HG03139 (cell line): Measurements from ENCODE around the gene LSR.
"Not testable (repeated sequence)": the region's sequence is repeated elsewhere in the genome, so short reads cannot be mapped to it uniquely, and the experiment has no call there.

Experiments used
- ATAC-seq: cut with Tn5 transposase; IDR thresholded peaks from one replicate; pipeline ENCODE4 v1.9.1; 2021; ENCODE audit not compliant: unreplicated experiment

Gene LSR

DNA sequence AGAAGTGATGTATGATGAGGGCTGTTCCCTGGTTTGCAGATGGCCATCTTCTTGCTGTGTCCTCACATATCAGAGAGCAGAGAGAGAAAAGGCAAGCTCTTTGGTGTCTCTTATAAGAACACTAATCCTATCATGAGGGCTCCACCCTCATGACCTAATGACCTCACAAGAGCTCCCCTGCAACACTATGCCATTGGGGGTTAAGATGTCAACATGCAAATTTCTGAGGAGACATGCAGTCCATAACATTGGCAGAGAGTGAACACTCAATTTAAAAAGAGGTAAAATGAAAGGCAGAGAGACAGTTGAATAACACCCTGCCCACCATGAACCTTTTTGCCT, 31.2 kb upstream of the LSR start:
- ATAC-seq: no peak

DNA sequence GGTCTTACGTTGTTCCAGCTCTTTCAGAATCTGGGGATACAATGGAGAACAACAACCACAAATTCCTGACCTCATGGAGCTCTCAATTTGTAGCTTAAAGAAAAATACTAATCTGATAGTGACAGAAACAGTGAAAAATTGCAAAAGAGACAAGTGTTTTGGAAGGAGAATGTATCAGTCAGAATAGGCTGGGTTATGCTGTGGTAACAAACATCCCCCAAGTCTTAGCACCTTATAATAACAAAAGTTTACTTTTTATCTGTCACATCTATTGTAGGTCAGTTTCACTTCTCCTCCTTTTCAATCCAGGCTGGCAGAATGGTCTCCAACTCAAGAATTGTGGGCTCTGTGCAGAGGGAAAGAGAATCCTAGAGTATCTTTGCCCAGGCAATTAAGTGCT, 29.8 kb upstream of the LSR start:
- ATAC-seq: no peak

DNA sequence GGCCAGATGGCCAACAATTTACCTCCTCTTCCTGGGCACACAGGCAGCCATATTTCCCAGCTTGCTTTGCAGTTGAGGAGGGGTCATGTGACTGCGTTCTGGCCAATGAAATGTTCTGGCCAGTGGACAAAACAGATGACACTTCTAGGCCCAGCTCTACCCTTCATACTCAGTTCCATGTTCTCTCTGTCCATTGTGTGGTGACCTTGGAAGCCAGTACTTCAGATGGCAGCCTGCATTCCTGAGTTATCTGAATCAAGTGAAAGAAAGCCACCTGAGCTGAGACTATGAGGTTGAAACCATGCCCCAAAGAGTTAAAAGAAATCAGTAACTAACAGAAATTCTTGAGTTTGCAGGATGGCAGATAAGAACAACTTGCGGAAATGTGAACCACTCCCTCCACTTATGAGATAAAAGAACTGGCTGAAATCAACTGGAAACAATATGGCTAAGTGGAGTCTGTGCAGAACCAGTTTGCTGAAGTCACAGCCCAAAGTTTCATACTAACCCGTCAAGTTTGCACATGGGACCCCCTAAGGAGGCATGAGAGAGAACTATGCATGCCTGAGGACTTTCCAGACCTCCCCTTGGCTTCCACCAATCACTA, 28.4 kb upstream of the LSR start:
- no peak for ATAC-seq

DNA sequence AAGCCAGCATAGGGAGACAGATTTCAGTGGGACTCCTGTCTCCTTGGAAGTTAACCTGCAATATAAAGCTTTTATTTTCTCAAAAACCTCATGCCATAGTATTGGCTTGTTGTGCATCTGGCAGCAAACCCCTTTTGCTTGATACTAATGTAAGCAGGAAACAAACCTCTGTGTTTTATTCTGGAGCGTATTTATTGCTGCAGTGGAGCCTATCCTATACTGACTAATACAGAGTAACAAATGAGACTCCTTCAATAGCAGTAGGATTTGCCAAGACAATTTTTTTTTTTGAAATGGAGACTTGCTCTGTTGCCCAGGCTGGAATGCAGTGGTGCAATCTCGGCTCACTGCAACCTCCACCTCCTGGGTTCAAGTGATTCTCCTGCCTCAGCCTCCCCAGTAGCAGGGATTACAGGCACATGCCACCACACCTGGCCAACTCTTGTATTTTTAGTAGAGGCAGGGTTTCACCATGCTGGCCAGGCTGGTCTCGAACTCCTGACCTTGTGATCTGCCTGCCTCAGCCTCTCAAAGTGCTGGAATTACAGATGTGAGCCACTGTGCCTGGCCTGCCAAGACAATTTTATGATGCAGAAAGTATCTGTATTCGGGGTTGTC, 27.7 kb upstream of the LSR start:
- not testable (repeated sequence) for ATAC-seq

DNA sequence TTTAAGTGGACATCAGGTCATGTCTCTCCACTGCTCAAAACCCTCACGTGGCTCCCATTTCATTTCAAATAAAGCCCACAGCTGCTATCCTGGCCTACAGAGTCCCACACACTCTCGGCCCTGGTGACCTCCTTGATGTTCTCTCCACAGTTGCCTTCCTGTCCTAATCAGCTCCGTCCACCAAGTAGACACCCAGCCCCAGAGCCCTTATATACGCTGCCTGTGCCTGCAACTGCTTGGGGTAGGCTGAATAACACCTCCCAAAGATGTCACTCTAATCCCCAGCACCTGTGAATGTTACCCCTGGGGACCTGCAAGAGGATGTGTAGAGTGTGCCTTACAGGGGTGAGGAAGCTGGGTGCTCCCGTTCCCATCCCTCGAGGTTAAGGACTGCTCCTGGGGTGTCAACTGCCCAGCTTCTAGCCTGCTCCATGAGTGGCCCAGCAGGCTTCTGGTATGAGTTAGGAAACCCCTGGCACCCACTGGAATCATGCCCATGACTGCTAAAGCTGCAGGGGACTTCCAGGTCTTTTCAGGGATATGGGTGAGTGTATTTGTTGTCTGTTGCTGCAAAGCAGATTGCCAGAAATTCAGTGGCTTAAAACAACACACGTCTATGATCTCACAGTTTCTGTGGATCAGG, 26.3 kb upstream of the LSR start:
- no peak for ATAC-seq

DNA sequence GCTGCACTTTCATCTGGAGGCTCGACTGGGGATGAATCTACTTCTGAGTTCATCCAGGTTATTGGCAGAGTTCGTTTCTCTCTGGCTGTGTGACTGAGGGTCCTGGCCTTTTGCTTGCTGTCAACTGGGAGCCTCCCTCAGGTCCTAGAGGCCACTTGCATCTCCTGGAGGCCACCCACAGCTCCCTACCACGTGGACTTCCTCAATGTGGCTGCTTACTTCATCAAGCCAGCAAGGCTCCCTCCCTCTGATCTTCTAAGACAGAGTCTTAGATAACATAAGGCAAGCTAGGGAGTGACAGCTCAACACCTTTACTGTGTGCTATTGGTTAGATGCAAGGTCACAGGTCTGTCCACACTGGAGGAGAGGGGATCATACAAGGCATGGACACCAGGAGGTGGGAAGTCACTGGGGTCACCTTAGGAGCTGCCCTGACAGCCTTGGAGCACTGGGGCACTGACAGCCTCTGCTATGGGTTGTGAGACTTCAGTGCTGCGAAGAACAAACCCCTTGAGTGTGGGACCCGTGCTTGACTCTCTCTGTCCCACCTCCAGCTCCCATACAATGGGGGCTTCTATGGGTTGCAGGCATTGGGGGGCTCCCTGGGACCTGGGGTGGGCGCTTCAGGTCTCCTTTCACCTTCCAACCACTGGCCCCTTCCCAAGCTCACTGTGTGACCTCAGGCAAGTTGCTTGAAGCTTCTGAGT, 25.6 kb upstream of the LSR start:
- ATAC-seq: no peak

DNA sequence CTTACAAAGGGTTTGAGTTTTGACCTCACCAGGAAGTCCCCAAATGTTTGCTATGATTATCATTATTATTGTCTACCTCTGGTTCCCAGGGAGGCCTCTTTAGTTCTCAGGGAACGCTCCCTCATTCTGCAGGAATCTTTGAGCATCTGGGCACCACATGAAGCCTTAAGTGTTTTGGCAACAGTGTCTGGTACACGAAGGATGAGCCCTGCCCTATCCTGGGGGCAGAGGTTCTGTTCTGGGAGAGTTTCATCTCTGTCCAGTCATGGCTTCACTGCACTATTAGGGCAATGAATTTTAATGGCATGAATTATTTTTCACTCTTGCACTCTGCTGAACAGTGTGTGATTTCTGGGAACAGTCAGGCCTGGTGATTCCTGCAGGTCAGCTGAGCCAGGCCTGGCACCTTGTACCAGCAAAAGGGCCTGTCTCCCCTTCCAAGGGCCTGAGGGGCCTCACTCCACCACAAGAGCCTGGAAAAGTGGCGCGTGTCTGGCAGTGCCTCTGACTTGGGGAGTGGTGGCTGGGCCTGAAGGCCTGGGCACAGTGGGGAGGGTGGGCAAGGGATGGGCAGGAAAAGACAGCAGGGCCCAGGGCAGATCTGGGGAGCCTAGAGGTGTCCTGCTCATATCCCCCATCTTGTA, 24.8 kb upstream of the LSR start:
- no peak for ATAC-seq

DNA sequence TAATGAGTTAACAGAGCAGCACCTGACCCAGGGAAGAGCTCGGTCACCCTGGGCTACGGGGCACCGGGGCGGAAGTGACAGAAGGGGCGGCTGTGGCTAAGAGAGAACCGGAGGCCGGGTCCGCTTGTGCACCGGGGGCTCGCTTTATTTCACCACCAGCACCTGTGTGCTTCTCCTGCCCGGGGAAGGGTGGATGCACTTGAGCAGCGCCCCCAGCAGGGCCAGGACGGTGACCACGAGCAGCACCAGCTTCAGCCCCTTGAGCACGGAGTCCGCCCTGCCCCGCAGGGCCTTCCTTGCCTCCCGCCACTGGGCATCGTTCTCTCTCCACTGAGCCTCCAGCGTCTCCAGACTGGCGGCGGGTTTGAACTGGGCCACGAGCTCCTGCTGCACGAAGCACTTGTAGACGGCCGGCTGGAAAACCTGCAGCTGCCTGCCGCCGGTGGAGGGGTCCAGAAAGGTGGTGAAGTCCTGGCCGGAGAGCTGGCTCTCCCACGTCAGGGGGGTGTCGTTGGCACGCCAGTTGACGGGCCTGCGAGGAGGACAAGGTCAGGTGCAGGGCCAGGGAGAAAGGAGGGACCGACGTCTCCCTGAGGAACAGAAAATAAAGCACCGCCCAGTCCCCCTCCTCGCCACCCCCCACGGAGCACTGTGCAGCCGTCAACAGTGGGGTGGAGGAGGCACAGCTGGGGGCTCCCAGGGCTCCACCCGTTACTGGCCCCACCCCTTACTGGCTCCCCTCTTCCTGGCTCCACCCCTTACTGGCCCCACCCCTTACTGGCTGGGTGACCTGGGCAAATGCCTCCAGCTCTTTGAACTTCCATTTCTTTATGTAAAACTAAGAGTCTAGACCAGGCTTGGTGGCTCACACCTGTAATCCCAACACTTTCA, 23.9 kb upstream of the LSR start:
- ATAC-seq: no peak

DNA sequence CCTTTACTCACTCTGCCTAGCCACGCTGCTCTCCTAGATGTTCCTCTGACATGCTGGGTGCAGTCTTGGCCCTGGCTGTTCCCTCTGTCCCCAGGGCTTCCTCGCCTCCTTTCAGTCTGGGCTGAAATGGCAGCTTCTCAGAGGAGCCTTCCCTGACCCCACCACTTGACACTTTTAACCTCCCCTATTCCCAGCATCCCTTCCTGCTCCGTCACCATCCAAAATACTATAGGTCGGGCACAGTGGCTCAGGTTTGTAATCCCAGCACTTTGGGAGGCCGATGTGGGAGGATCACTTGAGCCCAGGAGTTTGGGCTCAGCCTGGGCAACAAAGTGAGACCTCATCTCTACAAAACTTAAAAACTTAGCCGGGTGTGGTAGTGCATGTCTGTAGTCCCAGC, 22.9 kb upstream of the LSR start:
- ATAC-seq: no peak

DNA sequence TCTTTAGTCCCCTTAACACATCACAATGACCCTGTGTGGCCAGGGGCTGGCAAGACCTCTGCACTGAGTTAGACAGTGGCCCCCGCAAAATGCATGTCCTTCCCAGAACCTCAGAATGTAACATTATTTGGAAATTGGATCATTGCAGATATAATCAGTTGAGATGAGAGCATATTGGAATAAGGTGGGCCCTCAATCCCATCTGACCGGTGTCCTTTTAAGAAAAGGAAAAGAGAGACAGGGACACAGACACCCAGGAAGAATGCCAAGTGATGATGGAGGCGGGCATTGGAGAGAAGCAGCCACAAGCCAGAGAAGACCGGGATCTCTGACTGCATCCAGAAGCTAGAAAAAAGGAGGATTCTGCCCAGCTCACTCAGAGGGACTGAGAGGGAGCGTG, 22.1 kb upstream of the LSR start:
- ATAC-seq: no peak

DNA sequence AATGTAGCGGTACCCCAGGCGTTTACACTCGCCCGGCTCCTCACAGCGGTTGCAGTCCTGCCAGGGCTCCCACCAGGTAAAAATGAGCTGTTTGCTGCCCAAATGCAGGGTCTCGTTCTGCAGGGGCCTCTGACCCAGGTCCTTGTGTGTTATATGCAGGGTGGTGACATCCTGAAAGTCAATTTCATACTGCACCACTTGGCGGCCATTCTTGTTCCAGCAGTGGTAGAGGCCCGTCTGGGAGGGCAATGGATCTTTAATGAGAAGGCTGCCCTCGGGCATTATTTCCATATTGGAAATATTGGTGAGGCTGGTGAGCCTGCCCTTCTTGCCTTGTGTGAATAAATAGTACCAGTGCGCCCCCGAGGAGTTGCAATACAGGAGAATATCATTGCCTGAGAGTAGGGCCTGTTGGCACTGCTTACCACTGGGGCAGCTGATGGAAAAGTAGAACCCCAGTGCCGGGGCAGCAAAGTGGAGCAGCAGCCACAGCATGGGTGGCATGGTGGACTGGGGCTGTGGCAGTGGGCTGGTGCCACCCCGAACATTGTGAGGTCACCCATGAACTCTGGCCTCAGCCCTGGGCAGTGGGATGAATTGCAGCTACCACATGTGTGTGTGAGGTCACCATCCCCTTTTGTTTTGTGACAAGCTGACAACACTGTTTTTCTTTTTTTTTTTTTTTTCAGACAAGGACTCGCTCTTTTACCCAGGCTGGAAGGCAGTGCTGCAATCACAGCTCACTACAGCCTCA, 20.4 kb upstream of the LSR start, which contains the start of gene FAM187B:
Gene FAM187B, minus strand, starts transcription at position 563 of the 754 bp plus-strand sequence. Its CDS starts 59 bp downstream, at position 504.
- ATAC-seq: no peak

DNA sequence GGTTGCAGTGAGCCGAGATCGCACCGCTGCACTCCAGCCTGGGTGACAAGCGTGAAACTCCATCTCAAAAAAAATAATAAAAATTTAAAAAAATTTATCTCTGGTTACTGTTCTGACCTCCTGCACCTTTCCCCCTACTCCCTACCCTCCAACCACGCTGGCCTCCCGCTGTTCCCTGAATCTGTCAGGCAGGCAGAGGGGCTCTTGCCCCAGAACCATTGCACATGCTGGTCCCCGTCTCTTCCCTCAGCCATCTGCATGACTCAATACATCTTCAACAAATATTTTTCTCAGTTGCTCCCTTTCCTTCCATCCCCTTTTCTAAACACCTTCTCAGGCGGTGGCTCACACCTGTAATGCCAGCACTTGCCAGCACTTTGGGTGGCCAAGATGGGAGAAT, 19.2 kb upstream of the LSR start:
- no peak for ATAC-seq

DNA sequence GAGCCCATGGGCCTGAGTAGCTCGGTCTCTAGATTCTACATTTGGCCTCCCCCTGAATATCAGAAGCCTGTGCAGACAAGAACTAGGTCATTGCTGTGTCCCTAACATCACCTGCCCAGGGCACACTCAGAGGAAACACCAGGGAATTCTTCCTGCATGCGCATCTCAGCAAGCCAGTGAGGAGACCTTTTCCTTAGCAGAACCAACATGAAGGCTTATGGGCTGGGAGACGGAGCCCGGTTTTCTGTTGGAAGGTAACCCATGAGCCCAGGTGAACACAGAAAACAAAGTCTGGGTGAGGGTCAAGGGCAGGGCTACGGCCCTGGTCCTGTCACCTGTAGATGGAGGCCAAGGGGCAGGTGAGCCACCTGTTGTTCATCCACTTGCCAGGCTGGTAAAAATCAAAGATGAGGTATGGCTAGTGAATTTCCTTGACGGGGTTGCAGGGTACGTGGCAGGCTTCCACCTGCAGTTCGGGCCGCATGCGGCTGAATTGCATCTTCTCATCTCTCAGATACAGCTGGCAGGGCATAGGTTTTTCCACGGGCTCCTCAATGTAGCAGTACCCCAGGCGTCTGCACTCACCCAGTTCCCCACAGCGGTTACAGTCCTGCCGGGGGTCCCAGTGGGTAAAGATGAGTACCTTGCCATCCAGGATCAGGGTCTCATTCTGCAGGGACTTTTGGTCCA, 16.7 kb upstream of the LSR start:
- ATAC-seq: no peak

DNA sequence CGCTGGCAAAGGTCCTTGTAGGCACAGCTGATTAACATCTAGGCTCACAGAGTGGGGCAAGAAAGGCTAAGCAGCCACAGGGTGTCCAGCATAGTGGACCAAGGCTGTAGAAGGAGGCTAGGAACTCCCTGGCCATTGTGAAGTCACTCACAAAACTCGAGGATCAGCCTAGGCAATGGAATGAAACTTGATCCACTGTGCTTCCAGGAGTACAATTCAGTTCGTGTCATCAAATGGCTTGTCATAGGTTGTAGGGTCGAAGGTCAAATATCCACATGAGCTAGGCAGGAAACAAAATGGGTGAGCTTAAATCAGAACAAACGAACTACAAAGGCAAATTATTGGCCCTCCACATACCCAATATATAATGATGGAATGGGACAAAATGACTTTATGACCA, 15.9 kb upstream of the LSR start:
- no peak for ATAC-seq

DNA sequence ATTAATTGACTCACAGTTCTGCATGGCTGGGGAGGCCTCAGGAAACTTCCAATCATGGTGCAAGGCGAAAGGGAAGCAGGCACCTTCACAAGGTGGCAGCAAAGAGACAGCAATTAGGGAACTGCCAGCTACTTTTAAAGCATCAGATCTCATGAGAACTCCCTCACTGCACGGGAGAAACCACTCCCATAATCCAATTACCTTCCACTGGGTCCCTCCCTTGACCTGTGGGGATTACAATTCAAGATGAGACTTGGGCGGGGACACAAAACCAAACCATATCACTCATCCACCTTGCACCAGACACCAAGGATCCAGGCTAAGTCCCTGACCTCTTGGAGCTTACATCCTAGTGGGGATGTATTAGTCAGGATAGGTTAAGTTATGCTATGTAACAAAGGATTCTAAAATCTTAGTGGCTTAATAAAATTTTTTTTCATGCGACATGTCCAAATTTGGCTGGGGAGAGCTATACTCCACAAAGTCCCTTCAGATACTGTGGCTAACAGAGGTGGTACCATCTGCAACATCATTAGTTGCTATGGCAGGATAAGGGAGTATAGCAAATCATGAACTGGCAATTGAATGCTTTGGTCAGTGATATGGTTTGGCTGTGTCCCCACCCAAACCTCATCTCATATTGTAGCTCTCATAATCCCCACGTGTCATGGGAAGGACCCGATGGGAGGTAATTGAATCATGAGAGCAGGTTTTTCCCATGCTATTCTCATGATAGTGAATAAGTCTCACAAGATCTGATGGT, 12.0 kb upstream of the LSR start:
- no peak for ATAC-seq

DNA sequence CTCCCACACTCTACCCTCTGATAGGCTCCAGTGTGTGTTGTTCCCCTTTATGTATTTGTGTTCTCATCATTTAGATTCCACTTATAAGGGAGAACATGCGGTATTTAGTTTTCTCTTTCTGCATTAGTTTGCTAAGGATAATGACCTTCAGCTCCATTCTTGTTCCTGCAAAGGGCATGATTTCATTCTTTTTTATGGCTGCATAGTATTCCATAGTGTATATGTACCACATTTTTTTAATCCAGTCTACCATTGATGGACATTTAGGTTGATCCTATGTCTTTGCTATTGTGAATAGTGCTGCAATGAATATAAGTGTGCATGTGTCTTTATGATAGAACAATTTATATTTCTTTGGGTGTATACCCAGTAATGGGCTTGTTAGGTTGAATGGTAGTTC, 9.2 kb upstream of the LSR start:
- not testable (repeated sequence) for ATAC-seq

DNA sequence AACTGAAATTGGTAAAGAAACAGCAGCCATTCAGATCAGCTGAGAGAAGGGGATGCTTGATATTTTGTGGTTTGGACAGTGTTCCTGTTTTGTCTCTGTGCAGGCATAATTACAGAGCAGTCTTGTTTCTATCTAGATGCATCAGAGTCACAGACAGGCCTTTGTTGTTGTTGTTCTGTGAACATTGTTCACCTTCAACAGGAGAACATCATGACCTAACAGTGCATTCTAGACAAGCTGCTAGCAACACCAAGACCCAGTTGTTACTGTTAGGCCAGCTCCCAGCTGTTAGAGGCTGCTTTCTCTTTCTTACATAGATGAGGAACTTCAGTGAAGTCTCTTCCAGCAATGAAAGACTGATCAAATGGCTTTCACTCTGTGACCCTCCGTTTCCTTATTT, 8.5 kb upstream of the LSR start:
- no peak for ATAC-seq

DNA sequence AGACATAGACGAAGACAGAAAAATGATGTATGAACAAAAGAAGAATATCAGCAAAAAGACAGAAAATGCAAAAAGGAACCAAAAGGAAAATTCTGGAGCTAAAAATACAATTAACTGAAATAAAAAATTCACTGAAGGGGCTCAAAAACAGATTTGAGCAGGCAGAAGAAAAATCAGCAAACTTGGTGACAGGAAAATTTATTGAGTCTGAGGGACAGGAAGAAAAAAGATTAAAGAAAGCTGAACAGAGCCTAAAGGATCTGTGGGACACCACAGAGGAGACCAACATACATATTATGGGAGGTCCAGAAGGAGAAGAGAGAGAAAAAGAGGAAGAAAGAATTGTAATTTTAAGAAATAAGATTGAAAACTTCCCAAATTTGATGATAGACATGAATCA, 7.4 kb upstream of the LSR start:
- ATAC-seq: no peak
